ENCODE data around the gene PTPDC1. TPM values are rescaled to one million over a fixed set of nuclear protein-coding genes. Genes with fewer than 3 reads are reported as not detected.

PTPDC1 gene
- total RNA-seq, 2 donors from 2014 or later = 11.7 to 12.2 TPM

GRCh38 chr9:94081864-94082463 is 2.3 kb upstream of the PTPDC1 start:
- 90 to 93% methylated on average over 8 of the region's 8 CpGs for WGBS, 2 donors
- H3K36me3 ChIP-seq (replicated peaks in 1 of 2; ENCODE audit: insufficient read depth in 1 of 2, low read depth in 2 of 2) = no peaks in the 10 kb centered on the region
- H3K4me3 ChIP-seq = no peak overlapping the region
- no peaks in the 10 kb centered on the region for H3K27me3 ChIP-seq
- no peak overlapping the region for H3K27ac ChIP-seq
- ATAC-seq (no peak), DNase-seq (no peak)
- no peaks in the 10 kb centered on the region for H3K9me3 ChIP-seq
- TF ChIP-seq CTCF (IDR thresholded peaks at IDR 0.05) (no peak), POLR2A (IDR thresholded peaks at IDR 0.05) (no peak)
- H3K4me1 ChIP-seq = peaks cover 4% of the 10 kb centered on the region
- intact Hi-C loops (cut with DNase I) = no loop called here

GRCh38 chr9:94082553-94082952 is 1.7 kb upstream of the PTPDC1 start:
- intact Hi-C loops (cut with DNase I) = no loop called here
- no peaks in the 10 kb centered on the region for H3K4me1 ChIP-seq
- no peaks in the 10 kb centered on the region for H3K9me3 ChIP-seq
- H3K27me3 ChIP-seq = no peaks in the 10 kb centered on the region
- TF ChIP-seq CTCF (IDR thresholded peaks at IDR 0.05) (no peak), POLR2A (IDR thresholded peaks at IDR 0.05) (no peak)
- WGBS, 2 donors = 85 to 90% methylated on average over 3 of the region's 3 CpGs
- ATAC-seq (no peak), DNase-seq (no peak)
- no peak overlapping the region for H3K4me3 ChIP-seq
- H3K27ac ChIP-seq = no peak overlapping the region
- H3K36me3 ChIP-seq (replicated peaks in 1 of 2; ENCODE audit: insufficient read depth in 1 of 2, low read depth in 2 of 2) = no peaks in the 10 kb centered on the region

- WGBS, 2 donors = 85 to 100% methylated on average over 1 of the region's 1 CpG
- intact Hi-C loops (cut with DNase I) = no loop called here
- no peak for ATAC-seq
These were observed 1.3 kb upstream of the PTPDC1 start for GRCh38 chr9:94082956-94083355.

GRCh38 chr9:94083384-94083783 is 880 bp upstream of the PTPDC1 start:
- Histone ChIP-seq H3K9me3 (no peaks in the 10 kb centered on the region), H3K4me3 (no peak overlapping the region), H3K4me1 (no peaks in the 10 kb centered on the region), H3K27ac (no peak overlapping the region), H3K27me3 (no peaks in the 10 kb centered on the region), H3K36me3 (replicated peaks in 1 of 2; ENCODE audit: insufficient read depth in 1 of 2, low read depth in 2 of 2) (no peaks in the 10 kb centered on the region)
- intact Hi-C loops (cut with DNase I) = no loop called here
- DNase-seq (no peak), ATAC-seq (no peak)
- no peak for TF ChIP-seq POLR2A (IDR thresholded peaks at IDR 0.05)
- TF ChIP-seq CTCF (IDR thresholded peaks at IDR 0.05) = no peak
- WGBS, 2 donors = 85 to 89% methylated on average over 6 of the region's 6 CpGs

More at GRCh38 chr9:94082956-94083355, 1.3 kb upstream of the PTPDC1 start:
- Histone ChIP-seq H3K4me3 (no peak overlapping the region), H3K36me3 (replicated peaks in 1 of 2; ENCODE audit: insufficient read depth in 1 of 2, low read depth in 2 of 2) (no peaks in the 10 kb centered on the region), H3K27ac (no peak overlapping the region), H3K9me3 (no peaks in the 10 kb centered on the region), H3K4me1 (no peaks in the 10 kb centered on the region), H3K27me3 (no peaks in the 10 kb centered on the region)
- no peak for DNase-seq
- TF ChIP-seq POLR2A (IDR thresholded peaks at IDR 0.05) (no peak), CTCF (IDR thresholded peaks at IDR 0.05) (no peak)

- H3K4me1 ChIP-seq = no peaks in the 10 kb centered on the region
- WGBS, 2 donors = 96% methylated on average over 6 of the region's 6 CpGs
- no peak overlapping the region for H3K27ac ChIP-seq
- ATAC-seq = no peak
- TF ChIP-seq POLR2A (IDR thresholded peaks at IDR 0.05) = no peak
- TF ChIP-seq CTCF (IDR thresholded peaks at IDR 0.05) = no peak
- no peaks in the 10 kb centered on the region for H3K9me3 ChIP-seq
- no peaks in the 10 kb centered on the region for H3K27me3 ChIP-seq
- intact Hi-C loops (cut with DNase I) = no loop called here
- H3K4me3 ChIP-seq = no peak overlapping the region
- DNase-seq = no peak
- H3K36me3 ChIP-seq (replicated peaks in 1 of 2; ENCODE audit: insufficient read depth in 1 of 2, low read depth in 2 of 2) = no peaks in the 10 kb centered on the region
These were observed 887 bp downstream of the PTPDC1 start for GRCh38 chr9:94085062-94085639.
